HG03342 (cell line): ENCODE results near the gene RGL2.
"Not testable (repeated sequence)": the region's sequence is repeated elsewhere in the genome, so short reads cannot be mapped to it uniquely, and the experiment has no call there.

Source experiments
- ATAC-seq: cut with Tn5 transposase; IDR thresholded peaks from one replicate; pipeline ENCODE4 v1.9.1; 2021; ENCODE audit warnings: mild to moderate bottlenecking, moderate library complexity; ENCODE audit not compliant: unreplicated experiment

RGL2 gene

DNA sequence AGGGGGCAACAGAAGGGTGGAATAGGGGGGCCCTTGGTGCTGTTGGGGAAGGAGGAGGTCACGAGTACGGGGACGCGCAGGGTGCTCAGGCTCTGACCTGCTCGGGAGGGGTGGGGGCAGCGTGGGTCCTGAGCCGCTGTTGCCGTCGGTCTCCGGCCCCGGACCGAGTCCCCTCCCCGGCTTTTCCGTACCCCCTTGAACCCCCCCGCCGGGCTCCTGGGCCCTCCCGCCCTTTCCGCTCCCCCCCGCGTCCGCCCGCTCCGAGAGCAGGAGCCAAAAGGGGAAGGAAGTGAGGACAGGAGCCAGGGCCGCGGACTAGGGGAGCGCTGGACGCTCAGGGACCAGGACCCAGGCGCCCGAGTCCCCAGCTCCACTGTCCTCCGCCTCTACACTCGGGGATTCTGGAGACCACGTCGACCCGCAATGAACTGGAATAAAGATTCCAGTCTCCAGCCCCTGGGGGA lies at the start of gene RGL2:
TSS of gene RGL2 (minus strand) at position 170 of the 464 bp plus-strand sequence. CDS start 332 bp downstream, outside the sequence.
- ATAC-seq = peak; percentile 13

DNA sequence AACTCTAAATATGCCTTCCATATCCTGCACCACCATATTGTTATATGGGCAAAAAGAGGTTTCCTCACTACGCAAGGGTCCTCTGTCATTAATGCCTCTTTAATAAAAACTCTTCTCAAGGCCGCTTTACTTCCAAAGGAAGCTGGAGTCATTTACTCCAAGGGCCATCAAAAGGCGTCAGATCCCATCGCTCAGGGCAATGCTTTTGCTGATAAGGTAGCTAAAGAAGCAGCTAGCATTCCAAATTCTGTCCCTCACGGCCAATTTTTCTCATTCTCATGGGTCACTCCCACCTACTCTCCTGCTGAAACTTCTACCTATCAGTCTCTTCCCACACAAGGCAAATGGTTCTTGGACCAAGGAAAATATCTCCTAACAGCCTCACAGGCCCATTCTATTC lies 49.1 kb upstream of the RGL2 start:
- no peak for ATAC-seq

GRCh38 chr6:33346972-33347371 lies 48.2 kb upstream of the RGL2 start:
- ATAC-seq = not testable (repeated sequence)

GRCh38 chr6:33344701-33345697 lies 46.3 kb upstream of the RGL2 start:
- ATAC-seq = no peak

GRCh38 chr6:33343953-33344611 lies 45.3 kb upstream of the RGL2 start:
- no peak for ATAC-seq

- ATAC-seq = not testable (repeated sequence)
These were observed 44.8 kb upstream of the RGL2 start for GRCh38 chr6:33343606-33343952.

GRCh38 chr6:33339193-33339592 lies 40.5 kb upstream of the RGL2 start:
- no peak for ATAC-seq

- ATAC-seq = no peak
These were observed 37.8 kb upstream of the RGL2 start for GRCh38 chr6:33336495-33336894.

DNA sequence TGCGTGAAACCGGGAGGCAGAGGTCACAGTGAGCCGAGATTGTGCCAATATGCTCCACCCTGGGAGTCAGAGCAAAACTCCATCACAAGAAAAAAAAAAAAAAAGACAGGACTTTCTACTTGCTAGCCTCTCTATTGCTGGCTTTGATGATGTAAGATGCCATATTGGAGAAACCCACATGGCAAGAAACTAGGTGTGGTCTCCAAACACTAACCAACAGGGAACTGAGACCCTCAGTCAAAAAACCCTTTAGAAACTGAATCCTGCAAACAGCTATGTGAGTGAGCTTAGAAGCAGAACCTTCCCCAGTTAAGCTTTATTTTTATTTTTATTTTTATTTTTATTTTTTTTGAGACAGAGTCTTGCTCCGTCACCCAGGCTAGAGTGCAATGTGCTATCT lies 37.2 kb upstream of the RGL2 start:
- ATAC-seq = no peak

DNA sequence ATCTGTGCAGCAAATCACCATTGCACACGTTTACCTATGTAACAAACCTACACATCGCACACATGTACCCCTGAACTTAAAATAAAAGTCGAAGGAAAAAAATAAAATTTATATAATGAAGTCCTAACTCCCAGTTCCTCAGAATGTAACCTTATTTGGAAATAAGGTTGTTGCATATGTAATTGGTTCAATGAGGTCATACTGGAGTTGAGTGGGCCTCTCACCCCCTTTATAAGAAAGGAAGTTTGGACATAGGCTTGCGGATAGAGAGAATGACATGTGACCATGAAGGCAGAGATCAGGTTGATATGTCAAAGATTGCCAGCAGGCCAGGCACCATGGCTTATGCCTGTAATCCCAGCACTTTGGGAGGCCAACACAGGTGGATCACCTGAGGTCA lies 34.9 kb upstream of the RGL2 start:
- no peak for ATAC-seq

GRCh38 chr6:33330736-33331135 lies 32.0 kb upstream of the RGL2 start:
- no peak for ATAC-seq

- no peak for ATAC-seq
These were observed 30.3 kb upstream of the RGL2 start for GRCh38 chr6:33329058-33329457.

DNA sequence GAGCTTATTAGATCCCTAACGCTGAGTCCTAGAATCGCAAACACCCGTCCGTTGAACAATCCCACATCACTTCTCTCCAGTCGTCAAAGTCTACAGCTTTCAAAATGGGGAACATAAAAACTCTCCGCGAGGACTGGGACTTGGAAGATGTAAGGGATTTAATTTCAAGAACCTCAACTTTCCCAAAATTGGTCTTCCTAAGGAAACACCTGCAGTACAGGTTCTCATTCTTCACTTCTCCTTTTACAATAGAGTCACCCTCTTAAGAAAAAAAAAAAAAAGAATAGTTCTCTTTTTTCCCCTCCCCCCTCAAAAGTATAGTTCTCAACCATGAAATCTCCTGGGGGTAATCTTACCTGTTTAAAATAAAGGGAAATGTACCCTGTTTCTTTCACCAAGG lies 25.4 kb upstream of the RGL2 start:
- no peak for ATAC-seq

- no peak for ATAC-seq
These were observed 24.8 kb upstream of the RGL2 start for GRCh38 chr6:33323623-33323948.

- no peak for ATAC-seq
These were observed 22.5 kb upstream of the RGL2 start for GRCh38 chr6:33321227-33321626.

DNA sequence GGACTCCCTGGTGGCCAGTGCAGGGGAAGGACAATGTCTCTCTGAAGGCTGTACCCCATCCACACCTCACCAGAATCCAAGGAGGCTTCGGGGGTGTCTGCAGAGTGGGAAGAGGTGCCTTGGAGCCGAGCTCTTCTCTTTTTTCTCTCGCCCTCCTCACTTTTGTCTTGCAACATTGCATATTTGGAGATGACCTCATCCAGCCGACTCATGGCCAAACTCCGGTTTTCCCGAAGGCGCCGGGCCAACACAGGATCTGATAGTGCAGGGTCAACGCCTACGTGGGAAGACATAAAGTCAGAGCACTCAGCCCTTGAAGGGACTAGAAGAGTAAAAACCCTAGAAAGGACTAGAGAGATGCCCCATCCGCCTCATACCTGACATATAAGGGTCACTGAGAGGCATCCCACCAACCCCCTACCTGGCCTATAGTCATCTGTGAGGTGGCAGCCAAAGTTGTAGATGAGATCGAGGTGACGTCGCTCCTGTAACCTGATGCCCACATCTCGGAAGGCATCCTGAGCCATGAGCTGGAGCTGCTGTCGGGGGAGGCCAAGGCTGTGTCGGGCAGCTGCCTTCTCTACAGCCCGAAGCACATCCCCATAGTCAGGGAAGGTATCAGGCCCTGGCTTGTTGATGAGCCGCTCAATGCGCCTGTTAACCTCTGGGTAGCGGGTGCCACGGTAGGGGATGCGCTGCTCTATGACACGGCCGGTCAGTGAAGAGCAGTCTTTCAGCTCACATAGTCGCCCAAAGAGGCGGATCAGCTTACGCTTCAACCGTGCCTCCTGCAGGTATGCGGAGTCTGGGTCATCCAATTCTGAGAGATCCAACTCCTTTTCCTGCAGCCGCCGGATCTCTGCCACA lies 21.8 kb upstream of the RGL2 start:
- no peak for ATAC-seq

- ATAC-seq = no peak
These were observed 21.2 kb upstream of the RGL2 start for GRCh38 chr6:33319939-33320314.

GRCh38 chr6:33318426-33319073 lies 19.8 kb upstream of the RGL2 start:
- ATAC-seq = no peak

GRCh38 chr6:33317669-33318425 lies 19.1 kb upstream of the RGL2 start, which contains the start of gene ZBTB22:
Gene ZBTB22, minus strand, starts transcription at chr6:33317744. Its CDS starts 828 bp downstream, at chr6:33316916.
- peak; percentile 44 for ATAC-seq

- no peak for ATAC-seq
These were observed 18.6 kb upstream of the RGL2 start for GRCh38 chr6:33317419-33317668.
